A549 (cell line): ENCODE results near the gene FAM181A. TPM values are rescaled to one million over a fixed set of nuclear protein-coding genes. Genes with fewer than 3 reads are reported as not detected.

Experiments used
- ATAC-seq, 2 experiments: fragments of 200-7000 bp in 1 of 2; fragments of >200 bp in 1 of 2; cut with Nextera tagmentation in 1 of 2; cut with Tn5 transposase in 1 of 2; 3 replicates each; pipeline versions ENCODE4 v1.8.0 to v1.9.1; 2018 to 2020; ENCODE audit warnings: mild to moderate bottlenecking in 1 of 2, moderate library complexity in 1 of 2
- CTCF ChIA-PET: fragments of 300-600 bp; sonication (Branson Sonifier 250); formaldehyde crosslinking; extraction: SDS; loops from one replicate; lab custom pipeline; 2021; ENCODE audit warnings: antibody characterized with exemption, inconsistent platforms; lab: Yijun Ruan, JAX
- POLR2A ChIA-PET: fragments of 350-600 bp; formaldehyde crosslinking; extraction: SDS; loops from one replicate; lab custom pipeline; 2021; ENCODE audit warnings: antibody characterized with exemption, inconsistent platforms; lab: Yijun Ruan, JAX
- DNase-seq, 2 experiments: peaks; one replicate each; pipeline versions ENCODE4 v3.0.0 to v3.0.0-alpha.2; 2011 to 2016; ENCODE audit warnings: low read depth in 1 of 2, low spot score in 1 of 2
- FAIRE-seq: peaks from 2 replicates; lab custom pipeline; 2011; peaks lifted over from hg19 to GRCh38; lab: Jason Lieb, UNC
- H3K27ac ChIP-seq, 2 experiments: fragments of >200 bp; sonication (Bioruptor Twin); formaldehyde crosslinking; 3 replicates each; pipeline ENCODE4 v1.5.1; 2016 to 2017
- H3K4me1 ChIP-seq: fragments of >200 bp; sonication (Bioruptor Twin); formaldehyde crosslinking; 3 replicates; pipeline ENCODE4 v1.6.1; 2016
- H3K4me2 ChIP-seq: fragments of >200 bp; sonication (Bioruptor Twin); formaldehyde crosslinking; 3 replicates; pipeline ENCODE4 v1.6.1; 2016
- H3K4me3 ChIP-seq: fragments of >200 bp; sonication (Bioruptor Twin); formaldehyde crosslinking; 3 replicates; pipeline ENCODE4 v1.5.1; 2016
- H3K9me3 ChIP-seq: fragments of >200 bp; sonication (Bioruptor Twin); formaldehyde crosslinking; 3 replicates; pipeline ENCODE4 v1.6.1; 2016
- BHLHE40 ChIP-seq: IDR thresholded peaks from 2 replicates; pipeline ENCODE4 v1.6.1; 2012; ENCODE audit warnings: low read depth, low read length, inconsistent platforms
- EHF ChIP-seq: fragments of 250-450 bp; sonication (Bioruptor Pico); IDR thresholded peaks from 2 replicates; pipeline ENCODE4 v1.5.0; 2020; ENCODE audit warnings: mild to moderate bottlenecking
- EHMT2 ChIP-seq: fragments of 200-600 bp; sonication (generic); IDR thresholded peaks from 2 replicates; pipeline ENCODE4 v1.6.1; 2016; ENCODE audit warnings: antibody characterized with exemption, low read depth, mild to moderate bottlenecking, moderate library complexity
- FOSL2 ChIP-seq, 2 experiments: fragments of 450-650 bp in 1 of 2; fragments of >200 bp in 1 of 2; sonication (Bioruptor Twin) in 1 of 2; formaldehyde crosslinking; IDR thresholded peaks; 2 replicates each; pipeline versions ENCODE4 v1.5.0 to v1.6.1; 2016 to 2020; ENCODE audit warnings: mild to moderate bottlenecking in 1 of 2, moderate library complexity in 1 of 2
- GATA3 ChIP-seq: IDR thresholded peaks from 2 replicates; pipeline ENCODE4 v1.6.1; 2012; ENCODE audit warnings: borderline replicate concordance
- HDAC2 ChIP-seq: fragments of 200-600 bp; sonication (generic); IDR thresholded peaks from 2 replicates; pipeline ENCODE4 v1.6.1; 2016
- HOXA7 ChIP-seq: fragments of 250-450 bp; sonication (Bioruptor Pico); IDR thresholded peaks from 2 replicates; pipeline ENCODE4 v1.5.0; 2020; ENCODE audit warnings: mild to moderate bottlenecking, moderate library complexity
- JUNB ChIP-seq: fragments of >200 bp; sonication (Bioruptor Twin); formaldehyde crosslinking; IDR thresholded peaks from 2 replicates; pipeline ENCODE4 v1.6.1; 2016
- KDM1A ChIP-seq: fragments of 200-600 bp; sonication (generic); IDR thresholded peaks from 2 replicates; pipeline ENCODE4 v1.6.1; 2016; ENCODE audit warnings: low read depth, mild to moderate bottlenecking
- MYC ChIP-seq: IDR thresholded peaks from 2 replicates; pipeline ENCODE4 v1.6.1; 2012; ENCODE audit warnings: mild to moderate bottlenecking, inconsistent platforms, low read length, improper control_type of control experiment, borderline replicate concordance
- NFE2L2 ChIP-seq: fragments of 150-350 bp; conservative IDR thresholded peaks from 2 replicates; pipeline ENCODE4 v1.6.1; 2014; ENCODE audit warnings: low read length
- NPAS2 ChIP-seq: fragments of 250-450 bp; sonication (Bioruptor Pico); IDR thresholded peaks from 2 replicates; pipeline ENCODE4 v1.8.0; 2022; ENCODE audit warnings: mild to moderate bottlenecking, moderate library complexity, borderline replicate concordance
- NR3C1 ChIP-seq: fragments of >200 bp; sonication (Bioruptor Twin); formaldehyde crosslinking; IDR thresholded peaks from 3 replicates; pipeline ENCODE4 v1.6.1; 2017
- PHF8 ChIP-seq: fragments of 200-600 bp; sonication (generic); IDR thresholded peaks from 2 replicates; pipeline ENCODE4 v1.6.1; 2016; ENCODE audit warnings: low read depth, mild to moderate bottlenecking, antibody characterized with exemption, moderate library complexity, borderline replicate concordance
- RAD21 ChIP-seq, 2 experiments: fragments of >200 bp in 1 of 2; sonication (Bioruptor Twin) in 1 of 2; formaldehyde crosslinking in 1 of 2; IDR thresholded peaks in 1 of 2; conservative IDR thresholded peaks in 1 of 2; 2 replicates in 1 of 2; 3 replicates in 1 of 2; pipeline ENCODE4 v1.6.1; 2012 to 2018; ENCODE audit warnings: inconsistent platforms in 1 of 2
- RCOR1 ChIP-seq: fragments of 150-350 bp; IDR thresholded peaks from 2 replicates; pipeline ENCODE4 v1.6.1; 2014; ENCODE audit warnings: antibody characterized with exemption, low read length, low read depth
- RNF2 ChIP-seq: fragments of 200-600 bp; sonication (generic); IDR thresholded peaks from 2 replicates; pipeline ENCODE4 v1.6.1; 2016; ENCODE audit warnings: low read depth, mild to moderate bottlenecking, antibody characterized with exemption, moderate library complexity, borderline replicate concordance
- SREBF2 ChIP-seq: fragments of 450-650 bp; IDR thresholded peaks from 2 replicates; pipeline ENCODE4 v1.6.1; 2014; ENCODE audit warnings: mild to moderate bottlenecking, moderate library complexity
- ZC3H11A ChIP-seq: fragments of 450-650 bp; IDR thresholded peaks from 2 replicates; pipeline ENCODE4 v1.6.1; 2014; ENCODE audit warnings: antibody characterized with exemption, mild to moderate bottlenecking
- ZFP36 ChIP-seq: fragments of 450-650 bp; IDR thresholded peaks from 2 replicates; pipeline ENCODE4 v1.6.1; 2014; ENCODE audit warnings: borderline replicate concordance; ENCODE audit not compliant: partially characterized antibody
- WGBS: methylation state at CpG from one replicate; pipeline ENCODE4 v1.1.6; 2017; ENCODE audit errors: missing lambda C conversion rate; 5-methylcytosine and 5-hydroxymethylcytosine counted together
- polyA plus RNA-seq, 4 experiments: library from polyadenylated mRNA; depleted of rRNA in 3 of 4; stranded (reverse); fragments of >200 nt; fragmentation: RNase III in 1 of 4; extraction: RNeasy Plus Mini Kit Qiagen cat#74134 plus additional on column Dnase treatment in 1 of 4; gene quantifications; 2 replicates in 3 of 4; 3 replicates in 1 of 4; pipeline ENCODE4 v1.2.3, GENCODE V29; 2011 to 2017
- TF ChIP-seq, protein P1 (sequence below): fragments of 150-350 bp; IDR thresholded peaks from 2 replicates; pipeline ENCODE4 v1.6.1; 2014; ENCODE audit warnings: low read depth, mild to moderate bottlenecking, low read length
- TF ChIP-seq, protein P2 (sequence below): fragments of >200 bp; sonication (Bioruptor Twin); formaldehyde crosslinking; IDR thresholded peaks from 2 replicates; pipeline ENCODE4 v1.6.1; 2016
- TF ChIP-seq, protein P3 (sequence below): fragments of >200 bp; sonication (Bioruptor Twin); formaldehyde crosslinking; IDR thresholded peaks from 3 replicates; pipeline ENCODE4 v1.5.1; 2016
- TF ChIP-seq, protein P4 (sequence below): fragments of >200 bp; sonication (Bioruptor Twin); formaldehyde crosslinking; IDR thresholded peaks from 3 replicates; pipeline ENCODE4 v1.6.1; 2016
- TF ChIP-seq, protein P5 (sequence below): fragments of 250-450 bp; sonication (Bioruptor Pico); IDR thresholded peaks from 2 replicates; pipeline ENCODE4 v1.5.0; 2020; ENCODE audit warnings: low read depth, mild to moderate bottlenecking, moderate library complexity

The FAM181A gene
- polyA plus RNA-seq, 2 of the 4 experiments (the other 2 are of a cell fraction): not detected

DNA sequence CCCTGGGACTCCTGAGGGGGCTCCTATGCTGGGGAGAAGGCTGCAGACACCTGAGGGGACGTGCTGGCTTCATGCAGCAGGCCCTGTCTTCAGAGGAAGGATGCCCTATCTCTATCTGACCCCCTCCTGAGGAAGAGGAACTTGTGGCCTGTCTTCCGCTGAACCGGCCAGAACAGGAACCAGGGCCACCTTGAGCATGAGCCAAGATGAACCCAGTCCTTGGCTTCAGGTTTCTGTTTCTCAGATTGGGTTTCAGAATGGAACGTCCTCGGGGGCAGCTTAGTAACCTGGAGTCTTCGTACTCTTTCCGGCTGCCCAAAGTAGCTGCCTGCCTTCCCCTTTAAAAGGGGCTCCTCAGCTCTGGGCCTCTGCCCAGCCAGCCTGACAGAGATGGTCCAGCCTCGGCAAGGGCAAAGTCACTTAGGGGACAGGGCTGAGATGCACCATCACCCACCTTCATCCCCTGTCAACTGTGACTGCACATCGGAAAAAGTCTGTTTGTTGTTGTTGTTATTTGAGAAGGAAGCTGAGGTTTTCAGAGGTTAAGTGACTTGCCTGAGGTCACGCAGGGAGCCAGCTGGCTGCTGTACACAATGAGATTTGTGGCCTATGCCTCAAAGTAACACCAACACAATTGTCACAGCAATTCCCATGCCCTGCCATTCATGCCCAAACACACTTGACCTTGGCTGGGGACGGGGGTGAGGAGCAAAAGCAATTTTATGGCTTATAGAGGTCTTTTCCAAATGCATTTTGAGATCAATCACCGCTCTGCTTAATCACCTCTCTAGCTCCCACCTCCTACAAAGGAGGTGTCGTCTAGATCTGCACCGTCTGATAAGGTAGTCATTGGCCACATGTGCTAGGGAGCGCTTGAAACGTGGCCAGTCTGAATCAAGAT lies 35.8 kb downstream of the FAM181A start:
- no peaks in the 10 kb centered on the region for H3K9me3 ChIP-seq
- H3K27ac ChIP-seq: 0 out of 6 replicates have a peak overlapping the region, but pooled peaks of 1 of the 2 experiments have one; percentile 24
- FAIRE-seq (no peak), ATAC-seq (no peak)
- POLR2A ChIA-PET: no interaction called here
- no peak overlapping the region for H3K4me3 ChIP-seq
- peaks cover 35% of the 10 kb centered on the region for H3K4me1 ChIP-seq
- TF ChIP-seq BHLHE40: no peak
- TF ChIP-seq RNF2: no peak
- TF ChIP-seq NPAS2 (CRISPR knock-in tag): no peak
- no peak for TF ChIP-seq NFE2L2
- TF ChIP-seq, protein P1, sequence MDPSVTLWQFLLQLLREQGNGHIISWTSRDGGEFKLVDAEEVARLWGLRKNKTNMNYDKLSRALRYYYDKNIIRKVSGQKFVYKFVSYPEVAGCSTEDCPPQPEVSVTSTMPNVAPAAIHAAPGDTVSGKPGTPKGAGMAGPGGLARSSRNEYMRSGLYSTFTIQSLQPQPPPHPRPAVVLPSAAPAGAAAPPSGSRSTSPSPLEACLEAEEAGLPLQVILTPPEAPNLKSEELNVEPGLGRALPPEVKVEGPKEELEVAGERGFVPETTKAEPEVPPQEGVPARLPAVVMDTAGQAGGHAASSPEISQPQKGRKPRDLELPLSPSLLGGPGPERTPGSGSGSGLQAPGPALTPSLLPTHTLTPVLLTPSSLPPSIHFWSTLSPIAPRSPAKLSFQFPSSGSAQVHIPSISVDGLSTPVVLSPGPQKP: no peak
- TF ChIP-seq HOXA7: no peak
- TF ChIP-seq FOSL2 (IDR thresholded peaks at IDR 0.05): no peak
- no peak for TF ChIP-seq FOSL2 (CRISPR knock-in tag; IDR thresholded peaks at IDR 0.05)
- TF ChIP-seq ZC3H11A: no peak
- TF ChIP-seq RAD21 (conservative IDR thresholded peaks at IDR 0.05 in 1 of 2, IDR thresholded peaks at IDR 0.05 in 1 of 2): no peak
- TF ChIP-seq, all 56 proteins: peak for 0
- no peak overlapping the region for H3K4me2 ChIP-seq
- CTCF ChIA-PET: interaction anchor here (0.7 to 25.8 kb wide), 4 partner anchors 10 to 43 kb away, joined by 3 to 601 read pairs (median 3); no protein-coding TSS in a partner anchor
- no peak for DNase-seq
- WGBS: 82% methylated on average over 16 of the region's 16 CpGs

DNA sequence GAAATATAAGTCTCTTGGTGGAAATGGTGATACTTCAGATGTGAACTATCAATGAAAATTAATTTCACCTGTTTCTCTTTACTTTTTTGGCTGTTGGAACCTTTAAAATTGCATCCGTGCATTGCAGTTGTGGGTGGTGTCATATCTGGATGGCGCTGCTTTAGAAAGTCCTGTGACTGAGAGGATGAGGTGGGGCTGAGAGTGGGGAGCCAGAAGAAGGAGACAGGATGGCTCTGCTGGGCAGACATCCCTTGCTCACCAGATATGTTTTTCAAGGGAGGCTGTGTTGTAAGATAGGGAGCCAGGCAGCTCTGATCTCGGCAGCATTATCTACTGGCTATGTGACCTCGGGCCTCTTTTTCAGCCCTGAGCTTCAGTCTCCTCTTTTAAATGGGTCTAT lies 36.5 kb downstream of the FAM181A start:
- peaks cover 30% of the 10 kb centered on the region for H3K4me1 ChIP-seq
- ATAC-seq: no peak
- DNase-seq: no peak
- no peak overlapping the region for H3K4me2 ChIP-seq
- ChIA-PET POLR2A (no interaction called here), CTCF (interaction anchor here (0.7 to 25.8 kb wide), 4 partner anchors 10 to 42 kb away, joined by 3 to 601 read pairs (median 3); no protein-coding TSS in a partner anchor)
- no peak for TF ChIP-seq JUNB
- TF ChIP-seq, protein P2, sequence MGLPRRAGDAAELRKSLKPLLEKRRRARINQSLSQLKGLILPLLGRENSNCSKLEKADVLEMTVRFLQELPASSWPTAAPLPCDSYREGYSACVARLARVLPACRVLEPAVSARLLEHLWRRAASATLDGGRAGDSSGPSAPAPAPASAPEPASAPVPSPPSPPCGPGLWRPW: no peak
- FAIRE-seq: no peak
- no peaks in the 10 kb centered on the region for H3K9me3 ChIP-seq
- H3K4me3 ChIP-seq: no peak overlapping the region
- WGBS: 88% methylated on average over 4 of the region's 4 CpGs
- no peak overlapping the region; a peak in 1 of 6 replicates for H3K27ac ChIP-seq

DNA sequence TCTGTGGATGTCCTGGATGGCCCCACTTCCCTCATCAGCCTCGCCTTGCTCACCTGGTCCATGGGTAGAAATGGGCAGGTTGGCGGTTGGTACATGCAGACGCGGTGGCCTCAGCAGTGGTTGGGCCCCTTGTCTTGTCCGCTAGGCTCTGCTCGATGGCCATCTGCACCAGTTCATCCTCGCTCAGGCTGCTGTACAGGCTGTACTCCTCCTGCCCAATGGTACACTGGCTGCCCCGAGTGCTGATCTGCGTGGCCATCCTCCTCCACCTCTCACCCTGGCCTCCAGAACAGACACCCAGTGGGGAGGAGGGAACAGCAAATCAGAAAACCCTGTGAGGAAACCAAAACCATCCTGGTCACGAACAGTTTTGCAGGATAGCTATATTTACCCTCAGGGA lies 37.1 kb downstream of the FAM181A start:
- no peak overlapping the region for H3K4me2 ChIP-seq
- 87% methylated on average over 10 of the region's 10 CpGs for WGBS
- no peaks in the 10 kb centered on the region for H3K9me3 ChIP-seq
- H3K4me1 ChIP-seq: peaks cover 24% of the 10 kb centered on the region
- no peak for DNase-seq
- ATAC-seq: no peak
- POLR2A ChIA-PET: no interaction called here
- no peak overlapping the region; a peak in 1 of 6 replicates for H3K27ac ChIP-seq
- no peak overlapping the region for H3K4me3 ChIP-seq
- CTCF ChIA-PET: interaction anchor here (1.3 to 25.8 kb wide), 4 partner anchors 9 to 173 kb away, joined by 3 to 601 read pairs (median 3); no protein-coding TSS in a partner anchor
- no peak for FAIRE-seq
- TF ChIP-seq, protein P1: no peak
- TF ChIP-seq GATA3: no peak
- no peak for TF ChIP-seq PHF8
- TF ChIP-seq, protein P3, sequence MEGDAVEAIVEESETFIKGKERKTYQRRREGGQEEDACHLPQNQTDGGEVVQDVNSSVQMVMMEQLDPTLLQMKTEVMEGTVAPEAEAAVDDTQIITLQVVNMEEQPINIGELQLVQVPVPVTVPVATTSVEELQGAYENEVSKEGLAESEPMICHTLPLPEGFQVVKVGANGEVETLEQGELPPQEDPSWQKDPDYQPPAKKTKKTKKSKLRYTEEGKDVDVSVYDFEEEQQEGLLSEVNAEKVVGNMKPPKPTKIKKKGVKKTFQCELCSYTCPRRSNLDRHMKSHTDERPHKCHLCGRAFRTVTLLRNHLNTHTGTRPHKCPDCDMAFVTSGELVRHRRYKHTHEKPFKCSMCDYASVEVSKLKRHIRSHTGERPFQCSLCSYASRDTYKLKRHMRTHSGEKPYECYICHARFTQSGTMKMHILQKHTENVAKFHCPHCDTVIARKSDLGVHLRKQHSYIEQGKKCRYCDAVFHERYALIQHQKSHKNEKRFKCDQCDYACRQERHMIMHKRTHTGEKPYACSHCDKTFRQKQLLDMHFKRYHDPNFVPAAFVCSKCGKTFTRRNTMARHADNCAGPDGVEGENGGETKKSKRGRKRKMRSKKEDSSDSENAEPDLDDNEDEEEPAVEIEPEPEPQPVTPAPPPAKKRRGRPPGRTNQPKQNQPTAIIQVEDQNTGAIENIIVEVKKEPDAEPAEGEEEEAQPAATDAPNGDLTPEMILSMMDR: no peak
- TF ChIP-seq ZFP36: no peak
- TF ChIP-seq HDAC2: no peak
- TF ChIP-seq, protein P4, sequence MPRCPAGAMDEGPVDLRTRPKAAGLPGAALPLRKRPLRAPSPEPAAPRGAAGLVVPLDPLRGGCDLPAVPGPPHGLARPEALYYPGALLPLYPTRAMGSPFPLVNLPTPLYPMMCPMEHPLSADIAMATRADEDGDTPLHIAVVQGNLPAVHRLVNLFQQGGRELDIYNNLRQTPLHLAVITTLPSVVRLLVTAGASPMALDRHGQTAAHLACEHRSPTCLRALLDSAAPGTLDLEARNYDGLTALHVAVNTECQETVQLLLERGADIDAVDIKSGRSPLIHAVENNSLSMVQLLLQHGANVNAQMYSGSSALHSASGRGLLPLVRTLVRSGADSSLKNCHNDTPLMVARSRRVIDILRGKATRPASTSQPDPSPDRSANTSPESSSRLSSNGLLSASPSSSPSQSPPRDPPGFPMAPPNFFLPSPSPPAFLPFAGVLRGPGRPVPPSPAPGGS: no peak
- TF ChIP-seq FOSL2 (IDR thresholded peaks at IDR 0.05): no peak
- TF ChIP-seq FOSL2 (CRISPR knock-in tag; IDR thresholded peaks at IDR 0.05): no peak
- no peak for TF ChIP-seq EHMT2
- no peak for TF ChIP-seq EHF (CRISPR knock-in tag)
- TF ChIP-seq, protein P5, sequence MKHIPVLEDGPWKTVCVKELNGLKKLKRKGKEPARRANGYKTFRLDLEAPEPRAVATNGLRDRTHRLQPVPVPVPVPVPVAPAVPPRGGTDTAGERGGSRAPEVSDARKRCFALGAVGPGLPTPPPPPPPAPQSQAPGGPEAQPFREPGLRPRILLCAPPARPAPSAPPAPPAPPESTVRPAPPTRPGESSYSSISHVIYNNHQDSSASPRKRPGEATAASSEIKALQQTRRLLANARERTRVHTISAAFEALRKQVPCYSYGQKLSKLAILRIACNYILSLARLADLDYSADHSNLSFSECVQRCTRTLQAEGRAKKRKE (CRISPR knock-in tag): no peak
- no peak for TF ChIP-seq RCOR1
- TF ChIP-seq KDM1A: no peak
- TF ChIP-seq MYC: no peak
- TF ChIP-seq NR3C1: no peak
- no peak for TF ChIP-seq SREBF2
- TF ChIP-seq JUNB: no peak
